Endothelial cell of umbilical vein (primary cell): ENCODE results near the gene ATRNL1. TPM values are rescaled to one million over a fixed set of nuclear protein-coding genes. Genes with fewer than 3 reads are reported as not detected.

ENCODE experiments used
- BruUV-seq: library from RNA; stranded (reverse); fragments of 400-500 nt; replicated peaks from 2 replicates; lab custom pipeline; 2021; lab: Mats Ljungman, UMichigan
- CTCF ChIA-PET: fragments of 300-600, 350-600 bp; sonication (Branson Sonifier 250); formaldehyde crosslinking; loops from one replicate; lab custom pipeline; 2021; ENCODE audit warnings: antibody characterized with exemption, inconsistent platforms; lab: Charles Lee
- POLR2A ChIA-PET: fragments of 300-600, 350-600 bp; sonication (Branson Sonifier 250); formaldehyde crosslinking; loops from one replicate; lab custom pipeline; 2021; ENCODE audit warnings: antibody characterized with exemption, inconsistent platforms; lab: Charles Lee
- DNase-seq: peaks from one replicate; pipeline ENCODE4 v3.0.0-alpha.2; 2011; ENCODE audit warnings: low read depth, low spot score
- FAIRE-seq: peaks from 2 replicates; lab custom pipeline; 2011; peaks lifted over from hg19 to GRCh38; lab: Jason Lieb, UNC
- H2AFZ ChIP-seq: 2 replicates; pipeline ENCODE4 v1.6.0; 2012; ENCODE audit warnings: low read depth, low read length, control low read depth, inconsistent platforms
- H3K27ac ChIP-seq: 2 replicates; pipeline ENCODE4 v1.5.1; 2011; ENCODE audit warnings: low read depth, mild to moderate bottlenecking, control low read depth, low read length, moderate library complexity; ENCODE audit not compliant: insufficient read depth
- H3K27me3 ChIP-seq, 2 experiments: 2 replicates each; pipeline versions ENCODE4 v1.6.0 to v1.6.1; 2011; ENCODE audit warnings: low read length in 2 of 2, mixed read lengths in 1 of 2; ENCODE audit not compliant: control insufficient read depth in 2 of 2, insufficient read depth in 2 of 2
- H3K36me3 ChIP-seq, 2 experiments: 2 replicates in 1 of 2; 3 replicates in 1 of 2; pipeline ENCODE4 v1.5.1; 2011; ENCODE audit warnings: low read length in 2 of 2, mild to moderate bottlenecking in 1 of 2, moderate library complexity in 1 of 2; ENCODE audit not compliant: control insufficient read depth in 2 of 2, insufficient read depth in 2 of 2; ENCODE audit errors: extremely low read depth in 1 of 2
- H3K4me1 ChIP-seq: 3 replicates; pipeline ENCODE4 v1.5.1; 2011; ENCODE audit warnings: mild to moderate bottlenecking, low read length; ENCODE audit not compliant: control insufficient read depth, insufficient read depth; ENCODE audit errors: extremely low read depth
- H3K4me2 ChIP-seq: 2 replicates; pipeline ENCODE4 v1.6.1; 2011; ENCODE audit warnings: low read length, control low read depth, mixed read lengths; ENCODE audit not compliant: insufficient read depth
- H3K4me3 ChIP-seq, 3 experiments: fragments of 200-600 bp in 1 of 3; sonication (generic), shearing (Covaris generic) in 1 of 3; replicated peaks in 1 of 3; 2 replicates each; pipeline ENCODE4 v1.5.1; 2011 to 2016; ENCODE audit warnings: control low read depth in 3 of 3, low read length in 3 of 3, mild to moderate bottlenecking in 2 of 3, inconsistent platforms in 1 of 3, low read depth in 1 of 3, moderate library complexity in 1 of 3; ENCODE audit not compliant: insufficient read depth in 1 of 3
- H3K79me2 ChIP-seq: 2 replicates; pipeline ENCODE4 v1.6.0; 2012; ENCODE audit warnings: low read length, inconsistent platforms; ENCODE audit not compliant: control insufficient read depth, insufficient read depth
- H3K9ac ChIP-seq: replicated peaks from 2 replicates; pipeline ENCODE3; 2011; ENCODE audit warnings: low read length, control low read depth; ENCODE audit not compliant: insufficient read depth; ENCODE audit errors: extremely low read depth
- H3K9me1 ChIP-seq: replicated peaks from 3 replicates; pipeline ENCODE4 v1.6.0; 2011; ENCODE audit warnings: mild to moderate bottlenecking, low read length; ENCODE audit not compliant: control insufficient read depth, insufficient read depth; ENCODE audit errors: extremely low read depth
- H3K9me3 ChIP-seq: replicated peaks from 2 replicates; pipeline ENCODE4 v1.5.1; 2012; ENCODE audit warnings: low read length, inconsistent platforms; ENCODE audit not compliant: control insufficient read depth, insufficient read depth
- H4K20me1 ChIP-seq: replicated peaks from 2 replicates; pipeline ENCODE3; 2011; ENCODE audit warnings: mild to moderate bottlenecking, low read length; ENCODE audit not compliant: control insufficient read depth, insufficient read depth; ENCODE audit errors: extremely low read depth
- CTCF ChIP-seq, 2 donors: IDR thresholded peaks; 1 replicate in 1 of 2; 2 replicates in 1 of 2; pipeline ENCODE4 v1.5.1; 2011; ENCODE audit warnings: low read length in 2 of 2, mild to moderate bottlenecking in 2 of 2, moderate library complexity in 2 of 2, control low read depth in 1 of 2, inconsistent platforms in 1 of 2, low read depth in 1 of 2; ENCODE audit not compliant: insufficient read depth in 1 of 2; ENCODE audit errors: extremely low read depth in 1 of 2
- EZH2 ChIP-seq: IDR thresholded peaks from 2 replicates; pipeline ENCODE4 v1.6.1; 2012; ENCODE audit warnings: borderline replicate concordance, low read depth, mild to moderate bottlenecking, moderate library complexity, low read length, inconsistent platforms; ENCODE audit not compliant: severe bottlenecking
- FOS ChIP-seq: IDR thresholded peaks from 2 replicates; pipeline ENCODE4 v1.6.1; 2011; ENCODE audit warnings: mild to moderate bottlenecking, low read length, moderate library complexity, borderline replicate concordance; ENCODE audit not compliant: insufficient read depth
- GATA2 ChIP-seq: IDR thresholded peaks from 2 replicates; pipeline ENCODE4 v1.7.0; 2011; ENCODE audit warnings: low read depth, mild to moderate bottlenecking, moderate library complexity, mixed read lengths, low read length; ENCODE audit not compliant: insufficient read length, insufficient read depth
- JUN ChIP-seq: IDR thresholded peaks from 2 replicates; pipeline ENCODE4 v1.6.1; 2011; ENCODE audit warnings: borderline replicate concordance, low read depth; ENCODE audit not compliant: insufficient read length, insufficient read depth
- MAX ChIP-seq: IDR thresholded peaks from 2 replicates; pipeline ENCODE4 v1.6.1; 2011; ENCODE audit not compliant: insufficient read depth, insufficient read length
- MYC ChIP-seq: IDR thresholded peaks from one replicate; pipeline ENCODE4 v1.6.1; 2011; ENCODE audit warnings: mild to moderate bottlenecking, low read depth, low read length
- POLR2A ChIP-seq: IDR thresholded peaks from 2 replicates; pipeline ENCODE4 v1.6.1; 2012; ENCODE audit warnings: low read depth, mild to moderate bottlenecking, control low read depth, low read length
- POLR2AphosphoS5 ChIP-seq: IDR thresholded peaks from 2 replicates; pipeline ENCODE4 v1.6.1; 2012; ENCODE audit warnings: low read depth, mild to moderate bottlenecking, control low read depth, low read length, moderate library complexity; ENCODE audit not compliant: insufficient read depth
- dilution Hi-C: fragments of 300-500 bp; cut with MboI; formaldehyde crosslinking; loops from one replicate; pipeline ENCODE4 v1.15.0; 2019; ENCODE audit warnings: low sequenced_read_pairs; ENCODE audit not compliant: extremely low pct_ligation_motif_present
- intact Hi-C: fragments of 100-400 bp; cut with micrococcal nuclease; formaldehyde crosslinking; loops from one replicate; pipeline ENCODE4 v1.10.0; 2022
- polyA plus RNA-seq, 4 experiments: library from polyadenylated mRNA; depleted of rRNA in 3 of 4; stranded (reverse) in 3 of 4; unstranded in 1 of 4; fragments of >200 nt; gene quantifications; 2 replicates each; pipeline versions ENCODE4 v1.2.1 to v1.2.3, GENCODE V29; 2011 to 2012; ENCODE audit warnings: missing spikeins in 1 of 4
- total RNA-seq: library from RNA; stranded (reverse); gene quantifications from 2 replicates; pipeline ENCODE4 v1.2.3, GENCODE V29; 2021

The ATRNL1 gene
- total and polyA plus RNA-seq, 2 donors (not counting 3 experiments of a cell fraction or from before 2014, with no cell fraction given) = not detected

- intact Hi-C loops (no loop called here), dilution Hi-C loops (no loop called here)
- H3K9me3 ChIP-seq = no peaks in the 10 kb centered on the region
- no peaks in the 10 kb centered on the region for H3K27me3 ChIP-seq
- TF ChIP-seq MAX (no peak), JUN (no peak), EZH2 (no peak), POLR2AphosphoS5 (no peak), POLR2A (no peak), GATA2 (no peak)
- FAIRE-seq = no peak
- no peaks in the 10 kb centered on the region for H4K20me1 ChIP-seq
- DNase-seq = no peak
- H3K36me3 ChIP-seq = no peaks in the 10 kb centered on the region
- ChIA-PET CTCF (no interaction called here), POLR2A (no interaction called here)
- no peaks in the 10 kb centered on the region for H3K79me2 ChIP-seq
- no peak overlapping the region for H2AFZ ChIP-seq
- no peak overlapping the region for H3K4me2 ChIP-seq
- H3K27ac ChIP-seq = no peak overlapping the region
- no peaks in the 10 kb centered on the region for H3K4me1 ChIP-seq
- no peak overlapping the region for H3K9ac ChIP-seq
- no peaks in the 10 kb centered on the region for H3K9me1 ChIP-seq
- H3K4me3 ChIP-seq = no peak overlapping the region
- BruUV-seq = no TSS peak
These were observed 228.2 kb downstream of the ATRNL1 start for GRCh38 chr10:115321360-115321759.

GRCh38 chr10:115328331-115328730 lies 235.2 kb downstream of the ATRNL1 start:
- intact Hi-C loops = no loop called here

More at GRCh38 chr10:115328331-115328730, 235.2 kb downstream of the ATRNL1 start:
- no peak overlapping the region for H3K4me3 ChIP-seq
- TF ChIP-seq EZH2 (no peak), FOS (no peak), CTCF (IDR thresholded peaks at IDR 0.05; ENCODE audit: extremely low read depth in 1 of 2, insufficient read depth in 1 of 2, low read depth in 1 of 2, low read length in 2 of 2) (no peak), MYC (no peak), GATA2 (no peak), POLR2AphosphoS5 (no peak), MAX (no peak)
- no peaks in the 10 kb centered on the region for H3K4me1 ChIP-seq
- H3K9ac ChIP-seq = no peak overlapping the region
- H3K27ac ChIP-seq = no peak overlapping the region
- dilution Hi-C loops = no loop called here
- no peaks in the 10 kb centered on the region for H3K27me3 ChIP-seq
- H4K20me1 ChIP-seq = no peaks in the 10 kb centered on the region
- DNase-seq (no peak), FAIRE-seq (no peak)
- H2AFZ ChIP-seq = no peak overlapping the region
- no peaks in the 10 kb centered on the region for H3K79me2 ChIP-seq
- no peak overlapping the region for H3K4me2 ChIP-seq
- no TSS peak for BruUV-seq
- ChIA-PET CTCF (no interaction called here), POLR2A (no interaction called here)
- no peaks in the 10 kb centered on the region for H3K9me1 ChIP-seq
- H3K36me3 ChIP-seq = no peaks in the 10 kb centered on the region
- H3K9me3 ChIP-seq = no peaks in the 10 kb centered on the region
